GM12878 (cell line): ENCODE data around the gene CCDC80. TPM values are rescaled to one million over a fixed set of nuclear protein-coding genes. Genes with fewer than 3 reads are reported as not detected.

ENCODE experiments used
- ATAC-seq: fragments of 200-7000 bp; cut with Tn5 transposase; 3 replicates; pipeline ENCODE4 v1.9.1; 2020; ENCODE audit warnings: mild to moderate bottlenecking, moderate library complexity
- BruUV-seq: library from RNA; stranded (reverse); fragments of 400-500 nt; replicated peaks from 2 replicates; lab custom pipeline; 2021; lab: Mats Ljungman, UMichigan
- CTCF ChIA-PET: fragments of 300-600 bp; sonication (Branson Sonifier 250); formaldehyde crosslinking; extraction: SDS; loops from one replicate; lab custom pipeline; 2021; ENCODE audit warnings: inconsistent platforms; lab: Yijun Ruan, JAX
- POLR2A ChIA-PET: fragments of 350-600 bp; formaldehyde crosslinking; extraction: SDS; loops from one replicate; lab custom pipeline; 2021; ENCODE audit warnings: inconsistent platforms; lab: Charles Lee
- RAD21 ChIA-PET: fragments of 300-600 bp; sonication (Branson Sonifier 250); formaldehyde crosslinking; loops from one replicate; lab custom pipeline; 2023; ENCODE audit warnings: antibody characterized with exemption; ENCODE audit not compliant: unreplicated experiment; lab: Charles Lee
- SMC1A ChIA-PET: fragments of 300-600 bp; sonication (Branson Sonifier 250); formaldehyde crosslinking; loops from one replicate; lab custom pipeline; 2023; ENCODE audit not compliant: unreplicated experiment, uncharacterized antibody; lab: Charles Lee
- DNase-seq: peaks from one replicate; pipeline ENCODE4 v3.0.0-alpha.2; 2011; ENCODE audit warnings: low read depth, low spot score
- FAIRE-seq: peaks from 3 replicates; lab custom pipeline; 2011; peaks lifted over from hg19 to GRCh38; lab: Jason Lieb, UNC
- H2AFZ ChIP-seq: 2 replicates; pipeline ENCODE4 v1.6.0; 2011; ENCODE audit warnings: low read depth, low read length, control low read depth; ENCODE audit not compliant: control insufficient read depth
- H3K27ac ChIP-seq: 2 replicates; pipeline ENCODE4 v1.5.1; 2011; ENCODE audit warnings: control low read depth; ENCODE audit not compliant: control insufficient read depth, insufficient read depth
- H3K27me3 ChIP-seq, 2 experiments: replicated peaks in 1 of 2; 2 replicates each; pipeline versions ENCODE4 v1.6.0 to v1.6.1; 2011; ENCODE audit warnings: low read length in 1 of 2; ENCODE audit not compliant: control insufficient read depth in 2 of 2, insufficient read depth in 2 of 2
- H3K36me3 ChIP-seq, 2 experiments: 2 replicates each; pipeline ENCODE4 v1.5.1; 2011; ENCODE audit warnings: low read length in 1 of 2; ENCODE audit not compliant: control insufficient read depth in 2 of 2, insufficient read depth in 2 of 2
- H3K4me1 ChIP-seq: 2 replicates; pipeline ENCODE4 v1.6.1; 2011; ENCODE audit warnings: mild to moderate bottlenecking, low read length, moderate library complexity, mixed read lengths; ENCODE audit not compliant: control insufficient read depth, insufficient read depth
- H3K4me2 ChIP-seq: 2 replicates; pipeline ENCODE4 v1.6.0; 2011; ENCODE audit warnings: control low read depth; ENCODE audit not compliant: control insufficient read depth, insufficient read depth
- H3K4me3 ChIP-seq: fragments of 200-600 bp; sonication (generic); 2 replicates; pipeline ENCODE4 v1.5.1; 2016
- H3K79me2 ChIP-seq: 2 replicates; pipeline ENCODE4 v1.6.0; 2011; ENCODE audit warnings: low read length; ENCODE audit not compliant: control insufficient read depth, insufficient read depth
- H3K9ac ChIP-seq: 2 replicates; pipeline ENCODE4 v1.8.0; 2011; ENCODE audit warnings: low read length, control low read depth, mixed read lengths; ENCODE audit not compliant: control insufficient read depth, insufficient read depth
- H3K9me3 ChIP-seq: replicated peaks from 3 replicates; pipeline ENCODE4 v1.5.1; 2011; ENCODE audit warnings: mild to moderate bottlenecking, low read length; ENCODE audit not compliant: control insufficient read depth, insufficient read depth
- H4K20me1 ChIP-seq: 2 replicates; pipeline ENCODE4 v1.6.0; 2011; ENCODE audit not compliant: control insufficient read depth, insufficient read depth
- ATF3 ChIP-seq: IDR thresholded peaks from 2 replicates; pipeline ENCODE4 v1.6.1; 2011; ENCODE audit warnings: low read depth, mild to moderate bottlenecking, low read length, moderate library complexity, borderline replicate concordance; ENCODE audit errors: extremely low read depth
- CBX3 ChIP-seq: fragments of 200-600 bp; sonication (generic); IDR thresholded peaks from 2 replicates; pipeline ENCODE4 v1.6.1; 2016; ENCODE audit warnings: low read depth, borderline replicate concordance
- CREM ChIP-seq: IDR thresholded peaks from 2 replicates; pipeline ENCODE4 v1.6.1; 2014; ENCODE audit warnings: antibody characterized with exemption, low read depth
- HDAC6 ChIP-seq: fragments of 200-600 bp; sonication (generic); IDR thresholded peaks from one replicate; pipeline ENCODE4 v1.8.0; 2017; ENCODE audit warnings: antibody characterized with exemption; ENCODE audit not compliant: unreplicated experiment
- POLR2A ChIP-seq: IDR thresholded peaks from 2 replicates; pipeline ENCODE4 v1.6.1; 2011; ENCODE audit warnings: low read depth, mild to moderate bottlenecking, low read length
- RB1 ChIP-seq: fragments of 450-650 bp; formaldehyde crosslinking; IDR thresholded peaks from 2 replicates; pipeline ENCODE4 v1.6.1; 2017; ENCODE audit warnings: mild to moderate bottlenecking, borderline replicate concordance
- SPI1 ChIP-seq: IDR thresholded peaks from 2 replicates; pipeline ENCODE4 v1.6.1; 2011; ENCODE audit warnings: low read depth, mild to moderate bottlenecking, low read length, moderate library complexity, borderline replicate concordance; ENCODE audit not compliant: insufficient read depth
- USF1 ChIP-seq: IDR thresholded peaks from 2 replicates; pipeline ENCODE4 v1.6.1; 2011; ENCODE audit warnings: borderline replicate concordance, low read depth, mild to moderate bottlenecking, moderate library complexity, mixed read lengths, low read length; ENCODE audit not compliant: insufficient read depth; ENCODE audit errors: extremely low read length
- ZNF24 ChIP-seq: fragments of 450-650 bp; IDR thresholded peaks from 2 replicates; pipeline ENCODE4 v1.6.1; 2017; ENCODE audit warnings: antibody characterized with exemption, mild to moderate bottlenecking
- WGBS: methylation state at CpG from one replicate; pipeline ENCODE4 v1.1.6; 2016; ENCODE audit warnings: low lambda C conversion rate; ENCODE audit not compliant: insufficient replicate concordance, insufficient coverage; ENCODE audit errors: missing lambda C conversion rate; 5-methylcytosine and 5-hydroxymethylcytosine counted together
- in situ Hi-C: fragments of 300-500 bp; cut with MboI; formaldehyde crosslinking; loops from 9 replicates; pipeline ENCODE4 v1.14.3; 2018; ENCODE audit warnings: mixed read lengths
- intact Hi-C: fragments of 100-400 bp; cut with micrococcal nuclease; formaldehyde crosslinking; loops from one replicate; pipeline ENCODE4 v1.14.2; 2022; ENCODE audit not compliant: unreplicated experiment
- polyA plus RNA-seq, 11 experiments: library from polyadenylated mRNA; depleted of rRNA in 4 of 11; unstranded in 6 of 11; stranded (reverse) in 5 of 11; fragments of >200 nt; fragmentation: Nextera tagmentation in 4 of 11; fragmentation: Illumina TruSeq in 1 of 11; extraction: Ambion mirVana in 4 of 11; extraction: Trizol in 1 of 11; gene quantifications; 1 replicate in 1 of 11; 2 replicates in 10 of 11; pipeline versions ENCODE4 v1.2.1 to v1.2.3, GENCODE V29; 2011 to 2016; ENCODE audit warnings: inconsistent platforms in 2 of 11, missing spikeins in 2 of 11, low read depth in 1 of 11
- total RNA-seq, 4 experiments: library from RNA; depleted of rRNA in 3 of 4; stranded (reverse); fragments of >200 nt in 3 of 4; fragmentation: Illumina TruSeq in 1 of 4; extraction: Trizol in 1 of 4; gene quantifications; 2 replicates each; pipeline versions ENCODE4 v1.2.1 to v1.2.3, GENCODE V29; 2013 to 2021

The CCDC80 gene
- total and polyA plus RNA-seq, 10 of the 15 experiments (the other 5 are each of a cell fraction or from before 2014, with no cell fraction given), result 0.01 to 0.59 (median 0.21) TPM; not detected in 5

GRCh38 chr3:112687616-112688015 lies 46.7 kb upstream of the CCDC80 start:
- FAIRE-seq (no peak), DNase-seq (no peak), ATAC-seq (no peak)
- 6% methylated on average over 1 of the region's 1 CpG for WGBS
- Histone ChIP-seq H4K20me1 (no peaks in the 10 kb centered on the region), H3K79me2 (no peaks in the 10 kb centered on the region), H3K9me3 (no peaks in the 10 kb centered on the region; the same call in 2 of the 3 replicates), H3K27me3 (peaks cover 5 to 6% of the 10 kb centered on the region in 2 experiments; a peak in 3 of 4 replicates), H3K4me1 (no peaks in the 10 kb centered on the region), H3K27ac (no peak overlapping the region), H3K36me3 (no peaks in the 10 kb centered on the region), H3K4me3 (no peak overlapping the region), H2AFZ (no peak overlapping the region), H3K9ac (no peak overlapping the region), H3K4me2 (no peak overlapping the region)
- POLR2A ChIA-PET, result no interaction called here
- intact Hi-C loops (no loop called here), in situ Hi-C loops (no loop called here)
- TF ChIP-seq SPI1 (no peak), HDAC6 (no peak), ZNF24 (no peak), CREM (no peak)
- SMC1A ChIA-PET, result no interaction called here
- CTCF ChIA-PET, result no interaction called here
- no TSS peak for BruUV-seq
- RAD21 ChIA-PET, result no interaction called here

GRCh38 chr3:112687211-112687610 lies 46.3 kb upstream of the CCDC80 start:
- peaks cover 5 to 6% of the 10 kb centered on the region in 2 experiments; a peak in 3 of 4 replicates for H3K27me3 ChIP-seq
- H3K9ac ChIP-seq, result no peak overlapping the region
- in situ Hi-C loops (no loop called here), intact Hi-C loops (no loop called here)
- RAD21 ChIA-PET, result no interaction called here
- TF ChIP-seq USF1, result no peak
- no peak for TF ChIP-seq POLR2A
- no peak for TF ChIP-seq CBX3
- TF ChIP-seq ATF3, result no peak
- no peak for TF ChIP-seq RB1
- H3K79me2 ChIP-seq, result no peaks in the 10 kb centered on the region
- ATAC-seq (no peak), DNase-seq (no peak), FAIRE-seq (no peak)
- POLR2A ChIA-PET, result no interaction called here
- 27% methylated on average over 3 of the region's 3 CpGs for WGBS
- no peak overlapping the region for H3K4me2 ChIP-seq
- no peaks in the 10 kb centered on the region; the same call in 2 of the 3 replicates for H3K9me3 ChIP-seq
- no peak overlapping the region for H2AFZ ChIP-seq
- no TSS peak for BruUV-seq
- H3K4me3 ChIP-seq, result no peak overlapping the region
- SMC1A ChIA-PET, result no interaction called here
- no peak overlapping the region for H3K27ac ChIP-seq
- CTCF ChIA-PET, result no interaction called here
- H4K20me1 ChIP-seq, result no peaks in the 10 kb centered on the region
- no peaks in the 10 kb centered on the region for H3K4me1 ChIP-seq
- H3K36me3 ChIP-seq, result no peaks in the 10 kb centered on the region
